Bronchial epithelial cell (primary cell): ENCODE data around the gene HOXB9. TPM values are rescaled to one million over a fixed set of nuclear protein-coding genes. Genes with fewer than 3 reads are reported as not detected.

Experiments used
- DNase-seq: peaks from one replicate; pipeline ENCODE4 v3.0.0-alpha.2; 2010; ENCODE audit warnings: low read depth
- FAIRE-seq: peaks from 2 replicates; lab custom pipeline; 2011; peaks lifted over from hg19 to GRCh38; lab: Jason Lieb, UNC
- H3K27me3 ChIP-seq: 2 replicates; pipeline ENCODE4 v1.5.1; 2011; ENCODE audit warnings: low read length; ENCODE audit not compliant: control insufficient read depth, insufficient read depth
- H3K36me3 ChIP-seq: 2 replicates; pipeline ENCODE4 v1.5.1; 2011; ENCODE audit warnings: low read length; ENCODE audit not compliant: control insufficient read depth, insufficient read depth
- H3K4me3 ChIP-seq: 2 replicates; pipeline ENCODE4 v1.5.1; 2011; ENCODE audit warnings: mild to moderate bottlenecking, low read depth, low read length, control low read depth
- total RNA-seq: library from RNA; depleted of rRNA; stranded (reverse); fragments of >200 nt; gene quantifications from 2 replicates; pipeline ENCODE4 v1.2.1, GENCODE V29; 2014
- TF ChIP-seq, protein P1 (sequence below): IDR thresholded peaks from 2 replicates; pipeline ENCODE4 v1.5.1; 2011; ENCODE audit warnings: mild to moderate bottlenecking, moderate library complexity, low read length, control low read depth, inconsistent platforms; ENCODE audit not compliant: insufficient read depth, severe bottlenecking

The HOXB9 gene
- total RNA-seq, 1 donor from 2014 or later: not detected

DNA sequence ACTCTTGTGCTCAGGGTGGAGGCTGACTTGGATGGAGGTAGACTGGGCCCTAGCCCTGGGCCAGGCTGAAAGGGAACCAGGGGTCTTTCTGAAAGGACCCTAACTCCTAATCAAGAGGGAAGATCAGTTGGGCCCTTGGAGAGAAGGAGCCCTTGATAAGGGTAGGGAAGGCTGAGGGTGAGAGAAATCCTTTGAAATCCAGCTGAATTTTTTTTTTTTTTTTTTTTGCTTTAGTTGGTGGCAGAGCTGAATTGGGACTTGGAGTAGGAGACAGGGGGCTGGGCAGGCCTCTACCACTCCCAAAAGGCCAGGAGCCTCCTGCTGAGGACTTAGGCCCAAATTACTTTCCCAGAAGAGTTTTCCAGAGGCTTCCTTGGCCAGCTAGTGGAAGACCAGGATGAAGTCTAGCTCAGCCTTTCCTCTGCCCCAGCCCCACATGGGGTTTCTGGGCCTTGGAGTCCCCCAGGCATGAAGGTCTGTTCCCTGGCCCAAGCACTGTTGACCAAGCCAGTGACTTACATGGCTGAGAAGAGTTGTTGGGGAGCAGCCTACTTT, 35.5 kb downstream of the HOXB9 start:
- TF ChIP-seq, protein P1, sequence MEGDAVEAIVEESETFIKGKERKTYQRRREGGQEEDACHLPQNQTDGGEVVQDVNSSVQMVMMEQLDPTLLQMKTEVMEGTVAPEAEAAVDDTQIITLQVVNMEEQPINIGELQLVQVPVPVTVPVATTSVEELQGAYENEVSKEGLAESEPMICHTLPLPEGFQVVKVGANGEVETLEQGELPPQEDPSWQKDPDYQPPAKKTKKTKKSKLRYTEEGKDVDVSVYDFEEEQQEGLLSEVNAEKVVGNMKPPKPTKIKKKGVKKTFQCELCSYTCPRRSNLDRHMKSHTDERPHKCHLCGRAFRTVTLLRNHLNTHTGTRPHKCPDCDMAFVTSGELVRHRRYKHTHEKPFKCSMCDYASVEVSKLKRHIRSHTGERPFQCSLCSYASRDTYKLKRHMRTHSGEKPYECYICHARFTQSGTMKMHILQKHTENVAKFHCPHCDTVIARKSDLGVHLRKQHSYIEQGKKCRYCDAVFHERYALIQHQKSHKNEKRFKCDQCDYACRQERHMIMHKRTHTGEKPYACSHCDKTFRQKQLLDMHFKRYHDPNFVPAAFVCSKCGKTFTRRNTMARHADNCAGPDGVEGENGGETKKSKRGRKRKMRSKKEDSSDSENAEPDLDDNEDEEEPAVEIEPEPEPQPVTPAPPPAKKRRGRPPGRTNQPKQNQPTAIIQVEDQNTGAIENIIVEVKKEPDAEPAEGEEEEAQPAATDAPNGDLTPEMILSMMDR: no peak
- Histone ChIP-seq H3K4me3 (no peak overlapping the region), H3K27me3 (peaks cover 84% of the 10 kb centered on the region), H3K36me3 (no peaks in the 10 kb centered on the region)
- no peak for FAIRE-seq
- DNase-seq: no peak

DNA sequence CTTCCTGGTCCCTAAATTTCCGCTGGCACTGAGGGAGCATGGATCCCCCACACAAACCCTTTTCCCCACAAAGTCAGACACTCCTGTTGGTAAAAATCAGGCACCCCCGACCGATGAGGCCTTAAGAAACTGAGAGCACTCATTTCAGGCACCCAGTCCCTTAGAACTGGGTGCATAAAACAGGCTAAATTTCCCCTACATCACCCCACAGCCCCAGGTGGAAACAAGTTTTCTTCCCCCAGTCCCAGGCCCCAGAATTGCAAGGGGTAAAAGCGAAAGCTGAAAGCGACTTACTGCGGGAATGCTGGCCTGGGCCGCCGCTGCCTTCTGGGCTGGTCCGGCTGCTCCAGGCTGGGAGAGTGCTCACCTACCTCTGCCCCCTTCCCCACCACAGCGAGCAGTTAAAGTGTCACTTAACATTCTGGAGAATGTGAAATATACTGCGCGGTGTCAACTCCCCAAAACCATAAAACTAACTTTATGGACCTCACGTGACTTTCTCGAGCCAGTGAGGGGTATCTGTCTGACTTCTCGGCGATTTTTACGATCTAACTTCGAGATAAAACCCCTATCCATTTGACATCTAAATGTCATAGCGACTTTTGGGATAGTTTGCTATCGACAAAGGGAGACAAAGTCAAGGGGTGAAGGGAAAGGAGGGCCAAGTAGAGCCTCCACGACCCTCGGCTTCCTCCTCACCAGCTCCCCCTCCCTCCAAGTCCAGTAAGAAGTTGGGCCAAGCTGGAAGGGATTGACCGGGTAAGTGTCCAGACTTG, 36.1 kb downstream of the HOXB9 start, which contains the start of gene HOXB3:
Gene HOXB3, minus strand, starts transcription at position 411 of the 776 bp plus-strand sequence. CDS start 37,767 bp downstream, outside the sequence.
- H3K36me3 ChIP-seq: no peaks in the 10 kb centered on the region
- H3K27me3 ChIP-seq: peaks cover 82% of the 10 kb centered on the region
- H3K4me3 ChIP-seq: no peak within 1 kb of the TSS
- DNase-seq: no peak
- FAIRE-seq: no peak
- TF ChIP-seq, protein P1: no peak

DNA sequence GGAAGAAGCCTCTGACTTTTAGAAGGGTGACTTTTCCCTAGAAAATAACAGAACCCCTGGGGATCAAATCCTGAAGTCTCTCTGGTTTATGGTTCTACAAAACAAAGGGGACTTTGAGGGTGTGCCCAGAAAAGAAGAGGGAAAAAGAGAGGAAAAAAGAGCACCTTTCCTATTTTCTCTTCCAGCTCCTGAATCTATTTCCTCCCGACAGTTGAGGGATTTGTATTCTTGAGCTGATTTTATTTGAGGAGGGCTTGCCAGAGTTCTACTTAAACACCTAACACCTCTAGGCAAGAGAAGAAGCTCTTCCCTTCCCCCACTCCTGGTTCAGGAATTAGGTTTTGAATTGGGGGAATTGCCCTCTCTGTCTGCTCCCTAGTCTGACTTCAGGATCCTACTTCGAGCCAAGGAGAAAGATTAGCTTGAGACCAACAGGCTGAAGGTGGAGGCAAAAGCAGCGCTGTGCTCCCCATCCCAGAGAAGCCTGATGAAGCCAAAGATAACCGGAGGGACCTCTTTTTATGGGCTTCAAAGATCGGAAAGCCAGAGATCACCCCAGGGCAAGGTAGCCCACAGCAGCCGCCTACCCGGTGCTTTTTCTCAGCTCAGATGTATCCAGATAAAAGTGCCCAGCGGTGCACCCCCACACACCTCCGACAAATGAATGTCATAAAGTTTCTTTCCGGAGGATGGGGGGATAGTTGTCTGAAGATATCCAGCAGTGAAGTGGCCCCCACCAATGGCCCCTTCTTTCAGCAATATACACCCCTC, 36.9 kb downstream of the HOXB9 start:
- TF ChIP-seq, protein P1: no peak
- DNase-seq (no peak), FAIRE-seq (no peak)
- Histone ChIP-seq H3K27me3 (peaks cover 79% of the 10 kb centered on the region), H3K36me3 (no peaks in the 10 kb centered on the region), H3K4me3 (no peak overlapping the region)

DNA sequence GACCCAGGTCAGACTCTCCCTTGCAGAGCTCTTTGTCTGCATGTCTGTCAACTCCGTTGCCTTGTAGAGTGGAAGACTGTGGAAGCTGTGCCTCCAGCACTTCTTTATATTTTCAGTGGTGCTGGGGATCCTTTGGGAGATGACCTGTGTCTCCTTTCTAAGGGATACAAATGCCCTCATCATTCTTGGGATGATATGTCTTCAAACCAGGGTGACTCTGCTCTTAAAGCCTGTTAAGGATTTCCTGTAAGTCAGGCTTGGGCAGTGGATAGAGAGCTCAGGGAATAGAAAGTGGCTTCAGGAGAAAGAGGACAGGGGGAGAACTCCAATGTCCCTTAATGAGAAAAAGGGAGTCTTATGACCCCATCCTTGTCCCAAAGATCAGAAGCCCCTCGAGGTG, 37.6 kb downstream of the HOXB9 start:
- no peak overlapping the region for H3K4me3 ChIP-seq
- peaks cover 81% of the 10 kb centered on the region for H3K27me3 ChIP-seq
- H3K36me3 ChIP-seq: no peaks in the 10 kb centered on the region
- FAIRE-seq (no peak), DNase-seq (no peak)
- TF ChIP-seq, protein P1: no peak

DNA sequence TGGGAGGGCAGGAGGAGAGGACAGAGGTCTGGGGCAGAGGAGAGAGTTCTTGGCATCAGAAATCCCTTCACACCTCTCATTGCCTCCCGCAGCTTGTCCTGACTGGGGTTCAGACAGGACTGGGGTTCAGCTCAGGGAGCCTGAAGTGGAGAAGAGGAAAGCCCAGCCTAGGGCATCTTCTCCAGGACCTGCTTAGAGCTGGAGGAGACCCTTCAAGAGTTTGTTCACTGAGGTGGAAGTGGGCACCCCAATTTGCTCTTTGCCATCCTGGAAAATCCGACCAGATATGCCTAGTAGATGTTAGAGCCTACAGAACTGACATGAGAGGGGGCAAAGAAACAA, 38.1 kb downstream of the HOXB9 start:
- FAIRE-seq (no peak), DNase-seq (no peak)
- H3K36me3 ChIP-seq: no peaks in the 10 kb centered on the region
- TF ChIP-seq, protein P1: no peak
- no peak overlapping the region for H3K4me3 ChIP-seq
- peaks cover 81% of the 10 kb centered on the region for H3K27me3 ChIP-seq
